Measurements from ENCODE around the gene PRR33.
"Not testable (repeated sequence)": the region's sequence is repeated elsewhere in the genome, so short reads cannot be mapped to it uniquely, and the experiment has no call there.

The PRR33 gene

DNA sequence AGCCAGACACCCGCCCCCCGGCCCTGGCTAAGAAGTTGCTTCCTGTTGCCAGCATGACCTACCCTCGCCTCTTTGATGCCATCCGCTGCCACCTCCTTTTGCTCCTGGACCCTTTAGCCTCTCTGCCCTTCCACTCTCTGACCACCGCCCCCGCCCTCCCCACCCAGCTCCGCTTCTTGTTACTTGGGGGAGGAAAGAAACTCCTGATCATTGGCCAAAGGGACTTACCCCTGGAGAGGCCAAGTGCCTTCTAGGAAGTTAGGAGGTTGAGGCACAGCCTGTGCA is at the start of gene PRR33:
TSS of gene PRR33 (minus strand) at position 65 of the 285 bp plus-strand sequence. CDS start 1,311 bp downstream, outside the sequence.
- Mint-ChIP-seq H3K27me3 (no peaks in the 10 kb centered on the region), H3K36me3 (peaks cover 10% of the 10 kb centered on the region), H3K4me1 (peaks cover 30% of the 10 kb centered on the region), H3K4me3 (no peak within 1 kb of the TSS), H3K27ac (no peak within 1 kb of the TSS), H3K9me3 (peaks cover 13% of the 10 kb centered on the region)
- no peak for ATAC-seq

DNA sequence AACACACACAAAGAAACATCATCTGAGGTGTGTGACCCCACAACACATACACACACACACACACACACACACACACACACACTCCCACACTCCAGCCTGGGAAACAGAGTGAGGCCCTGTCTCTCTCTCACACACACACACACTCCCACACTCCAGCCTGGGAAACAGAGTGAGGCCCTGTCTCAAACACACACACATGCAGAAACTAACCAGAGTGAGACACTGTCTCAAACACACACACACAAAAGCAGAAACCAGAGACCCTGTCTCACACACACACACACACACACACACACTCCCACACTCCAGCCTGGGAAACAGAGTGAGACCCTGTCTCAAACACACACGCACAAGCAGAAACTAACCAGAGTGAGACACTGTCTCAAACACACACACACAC is 48.1 kb upstream of the PRR33 start:
- Mint-ChIP-seq H3K27ac (peak overlapping the region; percentile 42), H3K27me3 (peaks cover 21% of the 10 kb centered on the region)
- not testable (repeated sequence) for H3K4me1 Mint-ChIP-seq, H3K4me3 Mint-ChIP-seq, H3K36me3 Mint-ChIP-seq, H3K9me3 Mint-ChIP-seq
- peak; percentile 54 for ATAC-seq

- H3K27ac Mint-ChIP-seq, result peak overlapping the region; percentile 42
Observed at GRCh38 chr11:1939006-1939625, 47.4 kb upstream of the PRR33 start.

GRCh38 chr11:1938343-1939005 is 46.8 kb upstream of the PRR33 start:
- no peak overlapping the region for H3K4me3 Mint-ChIP-seq
- peaks cover 32% of the 10 kb centered on the region for H3K27me3 Mint-ChIP-seq
- no peak for ATAC-seq
- H3K9me3 Mint-ChIP-seq, result no peaks in the 10 kb centered on the region
- peaks cover 6% of the 10 kb centered on the region for H3K4me1 Mint-ChIP-seq
- no peak overlapping the region for H3K27ac Mint-ChIP-seq
- no peaks in the 10 kb centered on the region for H3K36me3 Mint-ChIP-seq

More at GRCh38 chr11:1939006-1939625, 47.4 kb upstream of the PRR33 start:
- H3K9me3 Mint-ChIP-seq, result no peaks in the 10 kb centered on the region
- H3K27me3 Mint-ChIP-seq, result peaks cover 25% of the 10 kb centered on the region
- H3K4me1 Mint-ChIP-seq, result peaks cover 6% of the 10 kb centered on the region
- H3K36me3 Mint-ChIP-seq, result no peaks in the 10 kb centered on the region
- H3K4me3 Mint-ChIP-seq, result no peak overlapping the region
- no peak for ATAC-seq

DNA sequence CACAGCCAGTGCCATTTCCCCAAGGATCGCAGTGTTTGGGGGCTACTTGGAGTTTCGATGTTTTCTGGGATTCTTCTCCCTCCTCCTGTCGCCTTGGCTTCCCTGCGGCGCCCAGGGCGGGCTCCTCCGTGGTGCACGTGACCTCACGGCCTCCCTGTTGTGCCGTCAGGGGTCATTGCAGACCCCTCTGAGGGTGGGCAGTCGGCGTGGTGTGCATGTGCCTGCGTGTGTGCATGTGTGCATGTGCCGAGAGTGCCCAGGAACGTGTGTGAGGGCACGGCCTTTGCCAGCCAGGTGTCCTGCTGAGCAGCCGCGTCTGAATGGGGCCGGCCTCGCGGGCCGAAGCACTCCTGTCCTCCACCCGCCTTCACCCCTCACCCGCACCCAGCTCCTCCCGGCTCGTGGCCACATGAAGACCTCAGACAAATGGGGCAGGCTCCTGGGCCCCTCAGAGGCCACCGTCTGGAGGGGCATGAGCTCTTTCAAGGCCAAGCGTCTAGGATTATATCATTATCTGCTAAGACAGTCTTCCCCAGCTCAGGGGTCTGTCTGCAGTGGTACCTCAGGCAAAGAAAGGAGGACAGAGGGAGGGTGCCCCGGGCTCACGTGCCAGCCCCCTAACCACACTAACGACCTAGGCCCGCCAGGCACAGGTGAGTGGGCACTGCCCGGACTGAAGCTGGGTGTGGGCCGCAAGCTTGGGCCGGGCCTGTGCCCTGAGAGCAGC is 46.1 kb upstream of the PRR33 start:
- ATAC-seq, result no peak
- Mint-ChIP-seq H3K27me3 (peaks cover 39% of the 10 kb centered on the region), H3K4me3 (no peak overlapping the region), H3K4me1 (peaks cover 6% of the 10 kb centered on the region), H3K36me3 (no peaks in the 10 kb centered on the region), H3K27ac (no peak overlapping the region), H3K9me3 (peaks cover 5% of the 10 kb centered on the region)

DNA sequence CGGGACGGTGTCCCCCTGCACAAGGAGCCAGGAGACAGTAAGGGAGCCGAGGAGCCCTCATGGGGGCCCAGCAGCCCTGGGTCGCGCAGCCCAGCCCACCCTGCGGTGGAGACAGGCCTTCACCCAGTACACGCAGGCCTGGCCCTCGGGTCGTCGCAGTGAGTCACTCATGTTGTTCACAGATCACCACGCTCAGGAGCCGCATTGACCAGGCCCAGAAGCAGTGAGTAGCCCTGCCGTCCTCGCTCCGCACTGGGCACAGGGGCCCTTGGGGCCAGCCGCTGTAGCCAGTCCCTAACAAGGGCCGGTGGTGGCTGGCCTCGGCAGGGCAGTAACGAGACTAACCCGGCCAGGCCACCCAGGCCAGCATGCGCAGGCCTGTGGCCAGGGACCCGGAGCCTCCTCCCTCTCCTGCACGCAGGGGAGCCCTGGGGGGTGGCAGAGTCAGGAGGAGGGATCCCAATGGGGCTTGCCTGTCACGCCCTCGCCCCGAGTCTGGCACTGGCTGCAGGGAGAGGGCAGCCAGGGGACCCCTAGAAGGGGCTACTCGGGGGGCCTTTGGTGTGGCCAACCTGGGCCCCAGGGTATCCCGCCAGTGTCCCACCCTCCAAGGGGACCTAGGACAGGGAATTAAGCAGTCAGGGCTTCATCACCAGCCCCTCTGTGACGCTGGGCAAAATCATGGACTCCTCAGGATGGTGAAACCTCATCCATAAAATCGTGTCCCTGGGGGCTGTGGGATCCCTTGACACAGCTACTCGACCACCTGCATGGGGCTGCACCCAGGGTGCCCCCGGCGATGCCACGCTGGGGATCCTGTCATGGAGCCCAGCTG is 45.3 kb upstream of the PRR33 start:
- Mint-ChIP-seq H3K4me3 (no peak overlapping the region), H3K4me1 (peaks cover 6% of the 10 kb centered on the region), H3K27ac (no peak overlapping the region), H3K36me3 (no peaks in the 10 kb centered on the region), H3K9me3 (peaks cover 7% of the 10 kb centered on the region), H3K27me3 (peaks cover 47% of the 10 kb centered on the region)
- no peak for ATAC-seq

GRCh38 chr11:1936072-1936780 is 44.5 kb upstream of the PRR33 start:
- no peak for ATAC-seq
- Mint-ChIP-seq H3K27ac (no peak overlapping the region), H3K4me3 (no peak overlapping the region), H3K36me3 (no peaks in the 10 kb centered on the region), H3K4me1 (peaks cover 6% of the 10 kb centered on the region), H3K9me3 (peaks cover 7% of the 10 kb centered on the region), H3K27me3 (peaks cover 53% of the 10 kb centered on the region)

DNA sequence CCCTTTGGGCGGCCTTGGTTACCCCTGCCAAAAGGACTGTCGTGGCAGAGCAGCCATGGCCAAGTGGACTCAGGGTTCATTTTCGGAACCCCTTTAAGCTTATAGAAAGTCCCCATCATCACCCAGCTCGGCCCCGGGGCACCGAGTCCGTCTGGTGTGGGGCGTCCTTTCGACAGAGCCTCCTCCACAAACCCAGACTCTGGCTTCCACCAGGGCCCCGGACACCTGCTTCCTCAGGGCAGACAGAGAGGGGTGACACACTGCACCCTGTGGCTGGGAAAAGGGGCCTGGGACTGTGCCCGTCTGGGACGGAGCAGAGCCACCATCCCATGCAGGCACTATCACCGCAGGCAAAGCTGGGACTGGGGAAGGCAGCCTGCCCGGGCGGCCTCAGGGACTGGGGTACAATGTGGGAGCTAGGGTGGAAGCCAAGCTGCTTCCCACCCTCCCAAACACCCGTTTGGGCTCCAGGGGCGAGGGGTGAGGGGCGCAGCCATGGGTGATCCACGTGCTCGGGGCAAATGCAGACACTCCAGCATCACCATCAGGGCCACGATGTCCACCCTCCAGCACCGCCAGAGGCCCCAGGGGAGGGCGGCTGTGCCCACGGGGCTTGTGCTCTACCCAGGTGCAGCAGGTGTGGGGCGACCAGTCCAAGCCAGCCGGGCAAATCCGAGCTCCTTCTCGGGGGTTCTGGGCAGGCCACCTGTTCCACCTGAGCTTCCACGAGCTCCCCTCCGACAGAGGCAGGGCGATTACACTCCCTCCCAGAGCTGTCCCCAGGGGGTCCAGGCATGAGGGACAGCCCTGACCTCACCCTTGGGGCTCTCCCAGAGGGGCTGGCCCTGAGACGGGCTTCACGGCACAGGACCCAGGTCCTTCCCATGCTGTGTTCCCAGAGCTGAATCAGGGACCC is 43.7 kb upstream of the PRR33 start:
- ATAC-seq, result no peak
- H3K4me3 Mint-ChIP-seq, result no peak overlapping the region
- H3K27me3 Mint-ChIP-seq, result peaks cover 53% of the 10 kb centered on the region
- H3K36me3 Mint-ChIP-seq, result no peaks in the 10 kb centered on the region
- H3K9me3 Mint-ChIP-seq, result peaks cover 7% of the 10 kb centered on the region
- no peak overlapping the region for H3K27ac Mint-ChIP-seq
- H3K4me1 Mint-ChIP-seq, result peaks cover 6% of the 10 kb centered on the region

DNA sequence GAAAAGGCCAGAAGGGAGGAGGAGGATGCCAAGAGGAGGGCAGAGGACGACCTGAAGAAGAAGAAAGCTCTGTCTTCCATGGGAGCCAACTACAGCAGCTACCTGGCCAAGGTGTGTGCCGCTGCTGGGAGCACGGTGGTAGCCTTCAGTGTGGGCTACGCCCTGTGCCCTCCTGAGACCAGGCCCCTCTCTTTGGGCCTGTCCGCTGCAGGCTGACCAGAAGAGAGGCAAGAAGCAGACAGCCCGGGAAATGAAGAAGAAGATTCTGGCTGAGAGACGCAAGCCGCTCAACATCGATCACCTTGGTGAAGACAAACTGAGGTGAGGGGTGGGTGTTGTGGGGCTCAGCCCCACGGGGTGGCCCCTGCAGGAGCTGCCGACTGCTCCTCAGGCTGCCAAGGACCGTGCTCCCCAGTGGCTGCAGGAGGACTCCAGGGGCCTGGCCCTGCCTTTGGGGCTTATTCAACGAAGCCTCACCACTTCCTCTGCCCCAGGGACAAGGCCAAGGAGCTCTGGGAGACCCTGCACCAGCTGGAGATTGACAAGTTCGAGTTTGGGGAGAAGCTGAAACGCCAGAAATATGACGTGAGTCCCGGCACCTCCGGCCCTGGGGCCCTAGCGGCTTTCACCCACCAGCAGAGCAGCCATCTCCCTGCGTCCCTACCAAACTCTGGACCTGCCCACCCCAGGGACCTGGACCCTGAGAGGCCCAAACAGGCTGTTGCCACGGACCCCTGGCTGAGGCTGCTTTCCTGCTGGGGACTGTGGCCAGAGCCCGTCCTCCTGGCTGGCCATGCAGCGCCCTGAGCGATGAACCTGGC is 42.9 kb upstream of the PRR33 start:
- H3K36me3 Mint-ChIP-seq, result no peaks in the 10 kb centered on the region
- peaks cover 56% of the 10 kb centered on the region for H3K27me3 Mint-ChIP-seq
- peaks cover 6% of the 10 kb centered on the region for H3K4me1 Mint-ChIP-seq
- H3K27ac Mint-ChIP-seq, result no peak overlapping the region
- no peak for ATAC-seq
- peaks cover 7% of the 10 kb centered on the region for H3K9me3 Mint-ChIP-seq
- no peak overlapping the region for H3K4me3 Mint-ChIP-seq

GRCh38 chr11:1933416-1934334 is 42.0 kb upstream of the PRR33 start:
- Mint-ChIP-seq H3K4me3 (no peak overlapping the region), H3K36me3 (no peaks in the 10 kb centered on the region), H3K4me1 (no peaks in the 10 kb centered on the region), H3K27ac (no peak overlapping the region), H3K9me3 (peaks cover 7% of the 10 kb centered on the region), H3K27me3 (peaks cover 55% of the 10 kb centered on the region)
- no peak for ATAC-seq

- peaks cover 45% of the 10 kb centered on the region for H3K27me3 Mint-ChIP-seq
- H3K4me1 Mint-ChIP-seq, result no peaks in the 10 kb centered on the region
- ATAC-seq, result no peak
- H3K27ac Mint-ChIP-seq, result no peak overlapping the region
- peaks cover 7% of the 10 kb centered on the region for H3K9me3 Mint-ChIP-seq
- H3K4me3 Mint-ChIP-seq, result no peak overlapping the region
- no peaks in the 10 kb centered on the region for H3K36me3 Mint-ChIP-seq
Observed at GRCh38 chr11:1932681-1933080, 41.0 kb upstream of the PRR33 start.

DNA sequence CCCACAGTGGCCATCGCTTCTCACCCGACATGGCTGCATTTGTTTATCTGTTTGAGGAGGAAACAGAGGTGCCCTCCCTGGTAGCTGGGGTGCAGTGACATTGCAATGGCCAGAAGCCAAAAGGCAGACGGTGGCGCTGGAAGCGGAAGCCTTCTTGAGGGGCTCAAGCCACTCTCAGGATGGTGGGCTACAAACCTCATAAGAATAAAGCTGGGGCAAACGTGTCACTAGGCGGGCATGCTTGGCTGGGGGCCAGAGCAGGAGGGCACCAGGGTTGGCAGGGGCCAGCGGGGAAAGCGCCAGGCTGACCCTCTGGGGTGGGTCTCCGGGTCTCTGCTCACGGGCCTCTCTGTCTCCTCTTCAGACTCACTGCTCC is 40.4 kb upstream of the PRR33 start:
- H3K27ac Mint-ChIP-seq, result no peak overlapping the region
- H3K9me3 Mint-ChIP-seq, result peaks cover 7% of the 10 kb centered on the region
- H3K4me3 Mint-ChIP-seq, result no peak overlapping the region
- no peak for ATAC-seq
- no peaks in the 10 kb centered on the region for H3K4me1 Mint-ChIP-seq
- no peaks in the 10 kb centered on the region for H3K36me3 Mint-ChIP-seq
- peaks cover 46% of the 10 kb centered on the region for H3K27me3 Mint-ChIP-seq
